Epithelial cell of prostate (primary cell): ENCODE results near the gene ARID2.

Experiments used
- DNase-seq: peaks from one replicate; pipeline ENCODE4 v3.0.0-alpha.2; 2011; ENCODE audit warnings: low read depth, low spot score
- H3K27ac ChIP-seq: fragments of 450-650 bp; 2 replicates; pipeline ENCODE4 v1.5.1; 2017; ENCODE audit warnings: mild to moderate bottlenecking

Gene ARID2

GRCh38 chr12:45849289-45849688, 119.8 kb downstream of the ARID2 start:
- DNase-seq, result no peak
- no peak overlapping the region for H3K27ac ChIP-seq

GRCh38 chr12:45850302-45850701, 120.8 kb downstream of the ARID2 start:
- no peak for DNase-seq
- H3K27ac ChIP-seq, result no peak overlapping the region

GRCh38 chr12:45852508-45852907, 123.0 kb downstream of the ARID2 start:
- H3K27ac ChIP-seq, result no peak overlapping the region
- DNase-seq, result no peak

- H3K27ac ChIP-seq, result no peak overlapping the region
- no peak for DNase-seq
Observed at GRCh38 chr12:45853550-45853949, 124.0 kb downstream of the ARID2 start.

DNA sequence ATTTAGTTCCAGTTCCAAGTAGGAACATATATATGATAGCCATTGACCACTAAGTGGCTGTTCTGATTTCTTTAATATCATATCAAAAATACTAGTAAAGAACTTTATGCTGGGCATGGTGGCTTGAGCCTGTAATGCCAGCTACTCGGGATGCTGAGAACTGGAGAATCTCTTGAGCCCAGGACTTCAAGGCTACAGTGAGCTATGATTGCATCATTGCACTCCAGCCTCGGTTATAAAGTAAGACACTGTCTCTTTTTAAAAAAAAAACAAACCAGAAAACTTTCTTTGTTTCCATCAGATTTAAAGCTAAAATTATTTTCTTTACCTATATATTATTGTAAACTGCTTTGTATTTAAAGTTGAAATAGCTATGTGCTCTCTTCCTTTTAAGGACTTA, 133.8 kb downstream of the ARID2 start:
- no peak for DNase-seq
- H3K27ac ChIP-seq, result no peak overlapping the region

- H3K27ac ChIP-seq, result no peak overlapping the region
- DNase-seq, result no peak
Observed at GRCh38 chr12:45866299-45866698, 136.8 kb downstream of the ARID2 start.

DNA sequence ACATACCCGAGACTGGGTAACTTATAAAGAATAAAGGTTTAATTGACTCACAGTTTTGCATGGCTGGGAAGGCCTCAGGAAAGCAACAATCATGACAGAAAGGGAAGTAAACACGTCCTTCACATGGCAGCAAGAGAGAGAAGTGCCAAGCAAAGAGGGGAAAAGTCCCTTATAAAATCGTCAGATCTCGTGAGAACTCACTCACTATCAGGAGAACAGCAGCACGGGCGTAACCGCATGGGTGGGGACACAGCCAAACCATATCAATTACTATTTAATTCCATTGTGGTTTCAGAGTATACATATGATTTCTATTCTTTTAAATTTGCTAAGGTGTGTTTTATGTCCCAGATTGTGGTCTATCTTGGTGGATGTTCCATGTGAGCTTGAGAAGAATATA, 142.9 kb downstream of the ARID2 start:
- DNase-seq, result no peak
- no peak overlapping the region for H3K27ac ChIP-seq

DNA sequence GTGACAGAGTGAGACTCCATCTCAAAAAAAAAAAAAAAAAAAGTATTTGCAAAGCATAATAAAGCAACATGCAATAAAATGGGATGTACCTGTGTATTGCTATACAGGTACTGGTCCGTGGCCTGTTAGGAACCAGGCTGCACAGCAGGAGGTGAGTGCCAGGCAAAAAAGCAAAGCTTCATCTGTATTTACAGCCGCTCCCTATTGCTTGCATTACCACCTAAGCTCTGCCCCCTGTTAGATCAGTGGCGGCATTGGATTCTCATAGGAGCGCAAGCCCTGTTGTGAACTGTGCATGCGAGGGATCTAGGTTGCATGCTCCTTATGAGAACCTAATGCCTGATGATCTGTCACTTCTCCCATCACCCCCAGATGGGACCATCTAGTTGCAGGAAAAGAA, 147.6 kb downstream of the ARID2 start:
- DNase-seq, result no peak
- H3K27ac ChIP-seq, result no peak overlapping the region

- no peak overlapping the region for H3K27ac ChIP-seq
- DNase-seq, result no peak
Observed at GRCh38 chr12:45878630-45879255, 149.2 kb downstream of the ARID2 start.

- DNase-seq, result no peak
- no peak overlapping the region for H3K27ac ChIP-seq
Observed at GRCh38 chr12:45879363-45879895, 149.9 kb downstream of the ARID2 start.

DNA sequence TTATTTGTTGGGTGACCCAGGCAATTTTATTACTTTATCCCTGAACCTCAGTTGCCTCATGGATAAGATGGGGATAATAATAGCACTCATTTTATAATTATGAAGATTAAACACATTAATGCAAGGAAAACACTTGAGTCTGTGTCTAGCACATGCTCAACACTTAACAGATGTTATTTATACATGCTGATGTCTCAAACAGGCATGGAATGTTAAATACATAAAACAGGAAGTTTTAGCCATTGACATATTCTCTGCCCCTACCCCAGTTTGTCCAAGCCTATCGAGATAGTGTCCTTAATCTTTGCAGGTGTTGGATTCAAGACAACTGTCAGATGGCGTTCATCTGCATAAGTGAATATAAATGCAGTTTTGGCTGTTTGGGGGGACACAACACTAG, 151.0 kb downstream of the ARID2 start:
- H3K27ac ChIP-seq, result no peak overlapping the region
- no peak for DNase-seq

DNA sequence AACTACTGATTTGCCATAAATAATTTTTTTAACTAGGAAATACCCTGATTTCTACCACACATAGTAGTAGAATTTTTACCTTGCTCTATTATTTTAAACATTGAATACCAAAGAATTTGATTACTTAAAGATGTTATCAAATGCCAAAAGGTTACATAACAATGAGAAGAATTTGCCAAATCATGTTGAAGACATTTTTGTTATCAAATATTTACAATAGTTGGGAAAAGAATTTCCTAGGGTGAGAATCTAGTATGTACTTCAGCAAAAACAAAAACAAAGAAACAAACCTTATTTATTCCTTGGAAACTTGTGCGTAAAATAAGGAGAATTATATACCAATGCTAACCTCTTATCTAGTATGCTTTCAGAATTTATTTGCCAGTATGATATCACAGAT, 153.7 kb downstream of the ARID2 start:
- H3K27ac ChIP-seq, result no peak overlapping the region
- DNase-seq, result no peak

- no peak for DNase-seq
- no peak overlapping the region for H3K27ac ChIP-seq
Observed at GRCh38 chr12:45886685-45887084, 157.2 kb downstream of the ARID2 start.

- no peak for DNase-seq
- H3K27ac ChIP-seq, result no peak overlapping the region
Observed at GRCh38 chr12:45887544-45887943, 158.0 kb downstream of the ARID2 start.

DNA sequence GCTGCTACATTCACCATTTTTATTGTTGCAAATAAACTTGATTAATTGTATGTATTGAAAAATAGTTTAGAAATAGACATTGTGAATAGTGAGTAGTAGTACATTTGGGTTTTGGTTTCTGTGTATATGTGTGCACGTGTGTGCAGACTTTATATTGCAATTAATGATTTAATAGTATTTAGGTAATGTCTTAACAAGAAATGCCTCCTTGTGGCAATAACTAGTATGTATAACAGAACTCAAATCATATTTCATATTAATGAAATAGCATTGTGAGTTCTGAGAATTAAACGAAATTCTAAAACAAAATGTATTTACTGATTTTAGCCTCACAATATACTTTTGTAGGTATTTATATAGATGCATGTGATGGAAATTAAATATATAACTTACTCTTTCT, 160.8 kb downstream of the ARID2 start:
- no peak for DNase-seq
- no peak overlapping the region for H3K27ac ChIP-seq

- DNase-seq, result no peak
- no peak overlapping the region for H3K27ac ChIP-seq
Observed at GRCh38 chr12:45893240-45893639, 163.7 kb downstream of the ARID2 start.

DNA sequence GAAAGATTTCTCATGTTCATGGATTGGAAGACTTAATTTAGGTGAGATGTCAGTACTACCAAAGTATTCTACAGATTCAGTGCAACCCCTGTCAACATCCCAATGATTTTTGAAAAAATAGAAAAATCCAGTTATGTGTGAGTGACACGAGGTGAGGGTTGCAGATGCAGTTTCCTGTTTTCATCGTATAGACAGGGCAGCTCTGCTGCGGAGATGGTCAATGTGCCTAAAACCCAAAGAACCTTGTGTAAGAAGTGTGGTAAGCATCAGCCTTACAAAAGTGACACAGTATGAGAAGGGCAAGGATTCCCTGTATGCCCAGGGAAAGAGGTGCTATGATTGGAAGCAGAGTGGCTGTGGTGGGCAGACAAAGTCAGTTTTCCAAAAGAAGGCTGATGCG, 166.5 kb downstream of the ARID2 start:
- no peak overlapping the region for H3K27ac ChIP-seq
- no peak for DNase-seq

- DNase-seq, result no peak
- no peak overlapping the region for H3K27ac ChIP-seq
Observed at GRCh38 chr12:45898094-45898493, 168.6 kb downstream of the ARID2 start.

GRCh38 chr12:45907955-45908354, 178.4 kb downstream of the ARID2 start:
- no peak overlapping the region for H3K27ac ChIP-seq
- no peak for DNase-seq

DNA sequence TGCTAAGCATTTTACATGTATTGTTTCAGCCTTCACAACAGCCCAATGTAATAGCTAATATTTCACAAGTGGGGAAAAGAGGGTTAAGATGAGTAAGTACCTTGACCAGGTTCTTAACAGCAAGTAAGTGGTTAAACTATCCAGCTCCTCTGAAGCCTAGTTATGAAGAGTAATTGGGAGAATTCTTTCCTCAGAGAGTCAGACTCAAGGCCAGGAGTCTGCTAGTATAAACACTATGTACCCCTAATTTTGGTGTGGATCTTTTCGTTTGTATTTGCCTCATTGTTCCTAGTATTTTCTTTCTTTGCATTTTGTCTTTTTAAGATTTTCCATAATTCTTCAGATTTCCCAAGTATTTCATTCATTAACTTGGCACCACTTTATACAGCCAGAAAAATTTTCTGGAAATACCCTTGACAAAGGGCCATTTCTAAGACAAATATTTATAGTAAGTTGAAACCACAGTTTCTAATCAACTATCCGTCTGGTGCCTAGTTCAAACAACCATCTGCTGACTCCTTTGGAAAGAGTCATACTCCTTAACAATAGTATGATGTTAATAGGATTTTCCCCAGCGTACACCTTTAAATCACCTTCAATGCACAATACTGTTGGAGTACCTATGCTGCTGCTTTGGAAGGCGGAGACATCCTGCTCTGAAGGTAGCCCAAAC, 179.7 kb downstream of the ARID2 start:
- H3K27ac ChIP-seq, result no peak overlapping the region
- no peak for DNase-seq

DNA sequence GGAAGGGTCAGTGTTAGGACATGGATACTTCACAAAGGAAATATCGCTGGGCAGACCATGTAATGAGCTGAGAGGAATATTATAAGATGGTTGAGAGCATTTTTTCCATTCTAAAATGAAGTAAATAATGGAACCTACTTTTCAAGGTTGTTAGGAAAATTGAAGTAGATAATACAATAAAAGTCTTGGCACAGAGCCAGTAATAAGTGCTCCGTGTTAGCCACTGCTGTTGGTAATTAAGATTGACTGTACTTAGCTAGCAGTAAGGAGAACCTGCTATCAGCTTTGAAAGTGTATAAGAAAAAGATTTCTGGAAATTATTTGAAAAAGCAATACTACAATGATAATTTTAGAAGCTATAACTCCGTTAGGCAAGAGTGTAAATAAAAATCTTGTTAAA, 183.3 kb downstream of the ARID2 start:
- DNase-seq, result no peak
- H3K27ac ChIP-seq, result no peak overlapping the region

DNA sequence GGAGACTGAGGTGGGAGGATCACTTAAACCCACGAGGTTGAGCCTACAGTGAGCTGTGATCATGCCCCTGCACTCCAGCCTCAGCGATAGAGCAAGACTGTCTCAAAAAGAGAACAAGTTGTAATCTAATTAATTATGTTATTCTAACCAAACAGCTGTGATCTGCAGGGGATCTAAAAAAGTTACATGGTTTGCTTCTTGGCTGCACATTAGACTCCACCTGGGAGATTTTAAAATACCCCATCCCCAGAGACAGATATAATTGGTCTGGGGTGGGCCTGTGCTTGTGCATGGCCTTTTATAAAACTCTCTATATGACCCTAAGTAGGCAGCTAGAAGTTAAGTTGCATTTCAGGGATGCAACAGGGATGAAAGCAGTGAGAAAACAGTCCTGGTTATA, 184.1 kb downstream of the ARID2 start:
- no peak overlapping the region for H3K27ac ChIP-seq
- no peak for DNase-seq
